Keratinocyte (primary cell): ENCODE results near the gene CD81.

Experiments used
- EZH2 ChIP-seq: IDR thresholded peaks from one replicate; pipeline ENCODE4 v1.6.1; 2012; ENCODE audit warnings: inconsistent platforms, mild to moderate bottlenecking, low read length, moderate library complexity
- TF ChIP-seq, protein P1 (sequence below), 3 experiments: IDR thresholded peaks in 1 of 3; conservative IDR thresholded peaks in 1 of 3; optimal IDR thresholded peaks in 1 of 3; 2 replicates in 2 of 3; 3 replicates in 1 of 3; pipeline versions ENCODE3 to v1.5.1; 2011; ENCODE audit warnings: low read length in 3 of 3, mild to moderate bottlenecking in 3 of 3, moderate library complexity in 2 of 3, control low read depth in 1 of 3, inconsistent platforms in 1 of 3; ENCODE audit not compliant: insufficient read depth in 2 of 3; ENCODE audit errors: extremely low read depth in 1 of 3

DNA sequence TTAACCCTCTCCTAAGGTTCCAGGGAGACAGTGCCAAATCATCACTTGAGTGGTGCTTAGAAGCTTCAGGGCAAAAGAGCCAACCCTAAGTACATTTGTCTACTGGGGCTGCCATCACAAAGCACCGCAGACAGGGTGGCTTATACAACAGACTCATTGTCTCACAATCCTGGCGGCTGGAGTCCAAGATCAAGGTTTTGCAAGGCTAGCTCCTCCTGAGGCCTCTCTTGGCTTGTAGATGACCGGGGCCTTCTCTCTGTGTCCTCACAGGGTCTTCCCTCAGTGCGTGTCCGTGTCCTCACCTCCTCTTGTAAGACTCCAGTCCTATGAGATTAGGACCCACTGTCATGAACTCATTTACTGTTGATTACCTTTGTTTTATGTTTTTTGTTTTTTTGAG, 34.1 kb upstream of the CD81 start:
- TF ChIP-seq EZH2, result no peak
- TF ChIP-seq, protein P1, sequence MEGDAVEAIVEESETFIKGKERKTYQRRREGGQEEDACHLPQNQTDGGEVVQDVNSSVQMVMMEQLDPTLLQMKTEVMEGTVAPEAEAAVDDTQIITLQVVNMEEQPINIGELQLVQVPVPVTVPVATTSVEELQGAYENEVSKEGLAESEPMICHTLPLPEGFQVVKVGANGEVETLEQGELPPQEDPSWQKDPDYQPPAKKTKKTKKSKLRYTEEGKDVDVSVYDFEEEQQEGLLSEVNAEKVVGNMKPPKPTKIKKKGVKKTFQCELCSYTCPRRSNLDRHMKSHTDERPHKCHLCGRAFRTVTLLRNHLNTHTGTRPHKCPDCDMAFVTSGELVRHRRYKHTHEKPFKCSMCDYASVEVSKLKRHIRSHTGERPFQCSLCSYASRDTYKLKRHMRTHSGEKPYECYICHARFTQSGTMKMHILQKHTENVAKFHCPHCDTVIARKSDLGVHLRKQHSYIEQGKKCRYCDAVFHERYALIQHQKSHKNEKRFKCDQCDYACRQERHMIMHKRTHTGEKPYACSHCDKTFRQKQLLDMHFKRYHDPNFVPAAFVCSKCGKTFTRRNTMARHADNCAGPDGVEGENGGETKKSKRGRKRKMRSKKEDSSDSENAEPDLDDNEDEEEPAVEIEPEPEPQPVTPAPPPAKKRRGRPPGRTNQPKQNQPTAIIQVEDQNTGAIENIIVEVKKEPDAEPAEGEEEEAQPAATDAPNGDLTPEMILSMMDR (optimal IDR thresholded peaks at IDR 0.05 in 1 of 3, IDR thresholded peaks at IDR 0.05 in 1 of 3, conservative IDR thresholded peaks at IDR 0.05 in 1 of 3; ENCODE audit: extremely low read depth in 1 of 3, insufficient read depth in 2 of 3, low read length in 3 of 3), result no peak
